ENCODE measurements around the gene ERC1.

Gene ERC1

GRCh38 chr12:1525858-1526257 lies 534.8 kb downstream of the ERC1 start:
- no peak for DNase-seq

- peak; percentile 92 for DNase-seq
Measured at GRCh38 chr12:1527789-1528188, 536.8 kb downstream of the ERC1 start.

- no peak for DNase-seq
Measured at GRCh38 chr12:1528791-1529190, 537.8 kb downstream of the ERC1 start.

GRCh38 chr12:1529228-1529861 lies 538.3 kb downstream of the ERC1 start:
- DNase-seq: no peak

GRCh38 chr12:1529862-1530591 lies 539.0 kb downstream of the ERC1 start:
- DNase-seq: peak; percentile 47

GRCh38 chr12:1530592-1531152 lies 539.6 kb downstream of the ERC1 start:
- DNase-seq: no peak

- DNase-seq: no peak
Measured at GRCh38 chr12:1531153-1531653, 540.2 kb downstream of the ERC1 start.

GRCh38 chr12:1531654-1532374 lies 540.8 kb downstream of the ERC1 start:
- no peak for DNase-seq

- no peak for DNase-seq
Measured at GRCh38 chr12:1532375-1533165, 541.5 kb downstream of the ERC1 start.

GRCh38 chr12:1533205-1533601 lies 542.2 kb downstream of the ERC1 start:
- no peak for DNase-seq

- DNase-seq: peak; percentile 37
Measured at GRCh38 chr12:1533602-1534304, 542.7 kb downstream of the ERC1 start.

- no peak for DNase-seq
Measured at GRCh38 chr12:1534748-1535147, 543.7 kb downstream of the ERC1 start.

GRCh38 chr12:1536817-1537216 lies 545.8 kb downstream of the ERC1 start:
- DNase-seq: no peak

GRCh38 chr12:1539135-1539534 lies 548.1 kb downstream of the ERC1 start:
- no peak for DNase-seq

- DNase-seq: peak; percentile 32
Measured at GRCh38 chr12:1540690-1541089, 549.7 kb downstream of the ERC1 start.

- DNase-seq: no peak
Measured at GRCh38 chr12:1542599-1542998, 551.6 kb downstream of the ERC1 start.

GRCh38 chr12:1544996-1545700 lies 554.1 kb downstream of the ERC1 start:
- DNase-seq: peak; percentile 29
